K562 (cell line): ENCODE measurements around the gene CDCP1. TPM values are rescaled to one million over a fixed set of nuclear protein-coding genes. Genes with fewer than 3 reads are reported as not detected.
A peak's percentile ranks its signal among the peaks of the same experiment; 100 is the strongest.

Source experiments
- ATAC-seq: fragments of 200-7000 bp; cut with Tn5 transposase; 3 replicates; pipeline ENCODE4 v1.9.1; 2020; ENCODE audit warnings: moderate library complexity
- BruUV-seq: library from RNA; stranded (reverse); fragments of 400-500 nt; replicated peaks from 2 replicates; lab custom pipeline; 2021; lab: Mats Ljungman, UMichigan
- CTCF ChIA-PET: fragments of 300-600 bp; formaldehyde crosslinking; extraction: SDS; loops from one replicate; lab custom pipeline; 2021; ENCODE audit warnings: low intra/inter-chr PET ratio; lab: Yijun Ruan, JAX
- POLR2A ChIA-PET: fragments of 300-600, 350-650 bp; sonication (Branson Sonifier 250); formaldehyde crosslinking; extraction: SDS; loops from one replicate; lab custom pipeline; 2021; ENCODE audit warnings: antibody characterized with exemption, inconsistent platforms; lab: Yijun Ruan, JAX
- DNase-seq, 4 experiments: peaks; one replicate each; pipeline versions ENCODE4 v3.0.0 to v3.0.0-alpha.2; 2011 to 2018; ENCODE audit warnings: low spot score in 3 of 4, mixed read lengths in 3 of 4; ENCODE audit errors: extremely low read depth in 1 of 4
- FAIRE-seq: peaks from 2 replicates; lab custom pipeline; 2011; peaks lifted over from hg19 to GRCh38; lab: Jason Lieb, UNC
- H2AFZ ChIP-seq: 2 replicates; pipeline ENCODE4 v1.6.0; 2011; ENCODE audit warnings: low read depth, low read length, control low read depth, inconsistent platforms
- H3K27ac ChIP-seq: fragments of 200-600 bp; 3 replicates; pipeline ENCODE4 v1.8.0; 2011; ENCODE audit warnings: low read depth, mild to moderate bottlenecking, control low read depth, inconsistent platforms, low read length, moderate library complexity, mixed read lengths; ENCODE audit errors: extremely low read depth
- H3K27me3 ChIP-seq, 2 experiments: fragments of 300-600 bp in 1 of 2; 2 replicates in 1 of 2; 3 replicates in 1 of 2; pipeline versions ENCODE4 v1.6.0 to v1.8.0; 2011; ENCODE audit warnings: inconsistent platforms in 2 of 2, low read length in 2 of 2, mild to moderate bottlenecking in 1 of 2, mixed read lengths in 1 of 2, moderate library complexity in 1 of 2; ENCODE audit not compliant: control insufficient read depth in 2 of 2, insufficient read depth in 2 of 2
- H3K36me3 ChIP-seq: fragments of 300-600 bp; 3 replicates; pipeline ENCODE4 v1.8.0; 2011; ENCODE audit warnings: mild to moderate bottlenecking, low read length, inconsistent platforms; ENCODE audit not compliant: control insufficient read depth, insufficient read depth
- H3K4me1 ChIP-seq, 2 experiments: fragments of 200-600 bp in 1 of 2; replicated peaks in 1 of 2; 2 replicates in 1 of 2; 3 replicates in 1 of 2; pipeline versions ENCODE4 v1.5.1 to v1.8.0; 2011; ENCODE audit warnings: inconsistent platforms in 2 of 2, low read length in 2 of 2, mild to moderate bottlenecking in 1 of 2, mixed read lengths in 1 of 2, moderate library complexity in 1 of 2; ENCODE audit not compliant: control insufficient read depth in 2 of 2, insufficient read depth in 2 of 2
- H3K4me2 ChIP-seq: 2 replicates; pipeline ENCODE4 v1.6.1; 2011; ENCODE audit warnings: low read length, control low read depth, inconsistent platforms, mixed read lengths; ENCODE audit not compliant: insufficient read depth
- H3K4me3 ChIP-seq: fragments of 200-600 bp; sonication (generic), shearing (Covaris generic); 2 replicates; pipeline ENCODE4 v1.5.1; 2016; ENCODE audit warnings: control low read depth, inconsistent platforms
- H3K79me2 ChIP-seq: fragments of 200-600 bp; 3 replicates; pipeline ENCODE4 v1.8.0; 2011; ENCODE audit warnings: low read length, inconsistent platforms; ENCODE audit not compliant: control insufficient read depth, insufficient read depth
- H3K9ac ChIP-seq, 2 experiments: 2 replicates each; pipeline versions ENCODE4 v1.6.0 to v1.6.1; 2011; ENCODE audit warnings: low read depth in 2 of 2, low read length in 2 of 2, control low read depth in 1 of 2, inconsistent platforms in 1 of 2, mild to moderate bottlenecking in 1 of 2, mixed read lengths in 1 of 2; ENCODE audit not compliant: insufficient read depth in 1 of 2
- H3K9me1 ChIP-seq: one replicate; pipeline ENCODE4 v1.6.0; 2011; ENCODE audit warnings: inconsistent platforms, mild to moderate bottlenecking, low read length, moderate library complexity; ENCODE audit not compliant: control insufficient read depth, insufficient read depth
- H3K9me3 ChIP-seq: replicated peaks from 2 replicates; pipeline ENCODE4 v1.5.1; 2011; ENCODE audit warnings: low read depth, low read length, inconsistent platforms; ENCODE audit not compliant: control insufficient read depth, insufficient read depth
- H4K20me1 ChIP-seq: replicated peaks from 2 replicates; pipeline ENCODE4 v1.6.1; 2011; ENCODE audit warnings: low read length, inconsistent platforms, mixed read lengths; ENCODE audit not compliant: control insufficient read depth, insufficient read depth
- ARID1B ChIP-seq: fragments of 450-650 bp; IDR thresholded peaks from 2 replicates; pipeline ENCODE4 v1.6.1; 2016; ENCODE audit warnings: antibody characterized with exemption, mild to moderate bottlenecking, inconsistent platforms
- CEBPG ChIP-seq, 3 experiments: fragments of 200-800 bp in 1 of 3; sonication (Bioruptor generic) in 1 of 3; sonication (generic) in 1 of 3; formaldehyde crosslinking in 1 of 3; IDR thresholded peaks in 2 of 3; conservative IDR thresholded peaks in 1 of 3; 2 replicates each; pipeline versions ENCODE4 v1.6.1 to v1.8.0; 2016 to 2022; ENCODE audit warnings: missing compliant biosample characterization in 2 of 3, missing genetic modification characterization in 2 of 3, mild to moderate bottlenecking in 1 of 3, missing genetic modification reagents in 1 of 3
- EGR1 ChIP-seq: fragments of 450-650 bp; conservative IDR thresholded peaks from 2 replicates; pipeline ENCODE4 v1.6.1; 2017; ENCODE audit warnings: mild to moderate bottlenecking
- GABPB1 ChIP-seq: sonication (generic); formaldehyde crosslinking; IDR thresholded peaks from 2 replicates; pipeline ENCODE4 v1.8.0; 2022; ENCODE audit warnings: mild to moderate bottlenecking, missing genetic modification reagents
- HNRNPK ChIP-seq: fragments of 200-400 bp; formaldehyde crosslinking; IDR thresholded peaks from one replicate; pipeline ENCODE4 v1.6.1; 2018; ENCODE audit warnings: mild to moderate bottlenecking, low read depth, low read length; ENCODE audit not compliant: poor library complexity, severe bottlenecking
- SRSF3 ChIP-seq: fragments of 200-400 bp; formaldehyde crosslinking; IDR thresholded peaks from 2 replicates; pipeline ENCODE4 v1.6.1; 2016; ENCODE audit warnings: mild to moderate bottlenecking, low read length, moderate library complexity; ENCODE audit not compliant: insufficient read depth
- ZSCAN32 ChIP-seq: fragments of 450-650 bp; formaldehyde crosslinking; IDR thresholded peaks from 2 replicates; pipeline ENCODE4 v1.4.0; 2020; ENCODE audit warnings: mild to moderate bottlenecking, moderate library complexity
- WGBS: fragments of 100-300 bp; shearing (Covaris generic); methylation state at CpG from one replicate; pipeline ENCODE4 v1.1.6; 2016; ENCODE audit warnings: low coverage, mixed read lengths; ENCODE audit not compliant: insufficient coverage; ENCODE audit errors: missing lambda C conversion rate; 5-methylcytosine and 5-hydroxymethylcytosine counted together
- in situ Hi-C: fragments of 300-500 bp; cut with MboI; formaldehyde crosslinking; loops from 4 replicates; pipeline ENCODE4 v1.15.0; 2018; ENCODE audit warnings: inconsistent platforms, mixed read lengths
- intact Hi-C: fragments of 100-400 bp; cut with micrococcal nuclease; formaldehyde crosslinking; loops from 2 replicates; pipeline ENCODE4 v1.14.2; 2022
- polyA plus RNA-seq, 8 experiments: library from polyadenylated mRNA; depleted of rRNA in 4 of 8; stranded (reverse) in 5 of 8; unstranded in 3 of 8; fragments of >200 nt; fragmentation: Nextera tagmentation in 2 of 8; fragmentation: Illumina TruSeq in 1 of 8; extraction: Ambion mirVana in 2 of 8; extraction: Trizol in 1 of 8; gene quantifications; 2 replicates each; pipeline versions ENCODE4 v1.2.1 to v1.2.3, GENCODE V29; 2011 to 2014; ENCODE audit warnings: inconsistent platforms in 1 of 8, missing spikeins in 1 of 8
- total RNA-seq, 7 experiments: library from RNA; depleted of rRNA in 6 of 7; stranded (reverse); fragments of >200 nt in 6 of 7; fragmentation: Illumina TruSeq in 2 of 7; extraction: Trizol in 2 of 7; gene quantifications; 2 replicates each; pipeline versions ENCODE4 v1.2.1 to v1.2.3, GENCODE V29; 2011 to 2021; ENCODE audit warnings: low replicate concordance in 1 of 7
- TF ChIP-seq, protein P1 (sequence below): sonication (generic); formaldehyde crosslinking; IDR thresholded peaks from 2 replicates; pipeline ENCODE4 v1.8.1; 2023; ENCODE audit warnings: mild to moderate bottlenecking, missing genetic modification reagents

Gene CDCP1
- total and polyA plus RNA-seq, 9 of the 15 experiments (the other 6 are each of a cell fraction or from before 2014, with no cell fraction given): 3.9 to 16.4 (median 5.2) TPM

DNA sequence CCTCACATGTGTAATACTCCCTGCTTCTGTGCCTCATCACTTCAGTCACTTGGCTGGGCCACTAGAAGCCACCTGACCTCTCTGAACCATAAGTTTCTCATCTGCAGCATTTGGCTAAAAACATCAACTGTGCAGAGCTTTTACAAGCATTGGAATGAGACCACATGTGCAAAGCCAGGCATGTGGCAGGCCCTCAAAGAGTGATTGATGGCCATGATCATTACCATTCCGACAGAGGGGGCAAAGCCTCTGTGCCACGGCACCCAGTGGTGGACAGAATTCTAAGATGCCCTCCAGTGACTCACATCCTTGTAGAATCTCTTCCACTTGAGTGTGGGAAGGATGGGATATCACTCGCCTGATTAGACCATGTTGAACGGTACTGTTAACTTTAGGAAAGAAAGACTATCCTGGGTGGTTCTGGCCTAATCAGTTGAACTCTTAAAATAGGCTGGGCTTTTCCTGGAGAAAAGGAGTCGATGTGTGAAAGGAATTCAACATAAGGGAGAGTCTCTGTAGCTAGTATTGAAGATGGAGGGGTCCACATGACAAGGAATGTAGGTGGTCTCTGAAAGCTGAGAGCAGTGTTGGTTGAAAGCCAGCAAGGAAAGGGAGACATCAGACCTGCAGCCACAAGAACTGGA is 13.5 kb downstream of the CDCP1 start (continued):
- TF ChIP-seq SRSF3 (no peak), EGR1 (no peak), ARID1B (no peak), ZSCAN32 (CRISPR knock-in tag) (no peak), GABPB1 (CRISPR knock-in tag) (no peak)
- TF ChIP-seq, protein P1, sequence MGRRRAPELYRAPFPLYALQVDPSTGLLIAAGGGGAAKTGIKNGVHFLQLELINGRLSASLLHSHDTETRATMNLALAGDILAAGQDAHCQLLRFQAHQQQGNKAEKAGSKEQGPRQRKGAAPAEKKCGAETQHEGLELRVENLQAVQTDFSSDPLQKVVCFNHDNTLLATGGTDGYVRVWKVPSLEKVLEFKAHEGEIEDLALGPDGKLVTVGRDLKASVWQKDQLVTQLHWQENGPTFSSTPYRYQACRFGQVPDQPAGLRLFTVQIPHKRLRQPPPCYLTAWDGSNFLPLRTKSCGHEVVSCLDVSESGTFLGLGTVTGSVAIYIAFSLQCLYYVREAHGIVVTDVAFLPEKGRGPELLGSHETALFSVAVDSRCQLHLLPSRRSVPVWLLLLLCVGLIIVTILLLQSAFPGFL (CRISPR knock-in tag): no peak
- TF ChIP-seq, all 486 proteins: peak for 21

DNA sequence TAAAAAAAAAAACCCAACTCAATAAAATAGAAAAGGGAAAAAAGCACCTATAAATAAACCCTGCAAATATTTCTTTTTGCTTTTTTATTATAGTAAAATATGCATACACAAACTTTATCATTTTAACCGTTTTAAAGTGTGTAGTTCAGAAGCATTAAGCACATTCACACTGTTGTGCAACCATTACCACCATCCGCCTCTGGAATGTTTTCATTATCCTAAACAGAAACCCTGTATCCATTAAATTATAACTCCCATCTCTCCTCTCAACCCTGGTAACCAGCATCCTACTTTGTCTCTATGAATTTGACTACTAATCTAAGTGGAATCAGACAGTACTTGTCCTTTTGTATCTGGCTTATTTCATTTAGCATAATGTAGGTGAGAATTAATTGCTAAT is 15.0 kb downstream of the CDCP1 start:
- H3K79me2 ChIP-seq: peaks cover 34% of the 10 kb centered on the region
- ChIA-PET POLR2A (interaction anchor here (0.6 to 1.6 kb wide), 2 partner anchors 10 to 1511 kb away, joined by 3 to 6 read pairs; no protein-coding TSS in a partner anchor), CTCF (no interaction called here)
- in situ Hi-C loops: no loop called here
- H3K4me2 ChIP-seq: no peak overlapping the region
- TF ChIP-seq HNRNPK: no peak
- TF ChIP-seq CEBPG (CRISPR knock-in tag; IDR thresholded peaks at IDR 0.05): no peak
- peak; percentile 23 to 28; a peak in 3 of 4 replicates for TF ChIP-seq CEBPG (tag; conservative IDR thresholded peaks at IDR 0.05 in 1 of 2, IDR thresholded peaks at IDR 0.05 in 1 of 2)
- H4K20me1 ChIP-seq: no peaks in the 10 kb centered on the region
- 76% methylated on average over 2 of the region's 2 CpGs for WGBS
- no peak overlapping the region for H3K9ac ChIP-seq
- H3K27ac ChIP-seq: no peak overlapping the region
- H3K4me1 ChIP-seq: peaks cover 12 to 58% of the 10 kb centered on the region in 2 experiments
- FAIRE-seq: no peak
- H2AFZ ChIP-seq: no peak overlapping the region
- peaks cover 3% of the 10 kb centered on the region for H3K9me1 ChIP-seq
- no peak overlapping the region for H3K4me3 ChIP-seq
- peaks cover 7% of the 10 kb centered on the region for H3K36me3 ChIP-seq
- no peak for DNase-seq
- BruUV-seq: no TSS peak
- intact Hi-C loops: no loop called here
- 0 out of 2 replicates have a peak, but pooled peaks cover 2% of the 10 kb centered on the region for H3K9me3 ChIP-seq
- ATAC-seq: no peak
- H3K27me3 ChIP-seq: no peaks in the 10 kb centered on the region
